GM12892 (cell line): ENCODE data around the gene SPRYD3.

ENCODE experiments used
- POLR2A ChIP-seq: IDR thresholded peaks from 2 replicates; pipeline ENCODE4 v1.6.1; 2011; ENCODE audit warnings: low read depth, low read length, control low read depth
- POLR2AphosphoS5 ChIP-seq: IDR thresholded peaks from 2 replicates; pipeline ENCODE4 v1.6.1; 2011; ENCODE audit warnings: low read depth, low read length, control low read depth

DNA sequence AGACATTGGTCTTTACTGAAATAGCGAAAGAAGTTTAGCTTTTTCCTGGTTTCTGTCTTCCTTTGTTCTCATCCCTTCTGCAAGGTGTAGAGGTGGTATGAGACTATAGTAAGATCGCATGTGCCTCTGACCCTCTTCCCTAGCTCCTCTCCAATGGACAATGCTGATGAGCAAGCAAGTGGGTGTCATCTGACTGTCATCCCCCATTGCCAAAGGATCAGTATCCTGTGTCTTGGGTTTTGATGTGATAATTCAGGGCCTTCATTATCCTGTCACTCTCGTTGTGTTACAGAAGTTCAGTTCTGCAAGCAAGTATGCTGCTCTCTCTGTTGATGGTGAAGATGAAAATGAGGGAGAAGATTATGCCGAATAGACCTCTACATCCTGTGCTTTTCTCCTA, 39.3 kb downstream of the SPRYD3 start:
- TF ChIP-seq POLR2AphosphoS5 (no peak), POLR2A (no peak)
